Spleen (tissue), 7 donors: ENCODE results near the gene SPANXN2.

Experiments
- CTCF ChIP-seq, 11 experiments: fragments of 200-600 bp in 7 of 11; fragments of 450-650 bp in 4 of 11; sonication (generic) in 4 of 11; IDR thresholded peaks in 8 of 11; conservative IDR thresholded peaks in 3 of 11; 1 replicate in 7 of 11; 2 replicates in 4 of 11; pipeline versions ENCODE4 v1.4.0 to v1.8.0; 2016 to 2021; ENCODE audit warnings: antibody characterized with exemption in 11 of 11, inconsistent platforms in 4 of 11, mild to moderate bottlenecking in 1 of 11
- POLR2A ChIP-seq, 3 donors: fragments of 450-650 bp; IDR thresholded peaks; one replicate each; pipeline ENCODE4 v1.5.1; 2017; ENCODE audit warnings: antibody characterized with exemption in 3 of 3, mild to moderate bottlenecking in 1 of 3
- donor health status: DM: no; HTN: no; CAD: no; lungs with moderate emphysema.
- donor health status: DM: no; HTN: no; CAD: no.
- donor health status: DM: no; HTN: no; CAD: no.

DNA sequence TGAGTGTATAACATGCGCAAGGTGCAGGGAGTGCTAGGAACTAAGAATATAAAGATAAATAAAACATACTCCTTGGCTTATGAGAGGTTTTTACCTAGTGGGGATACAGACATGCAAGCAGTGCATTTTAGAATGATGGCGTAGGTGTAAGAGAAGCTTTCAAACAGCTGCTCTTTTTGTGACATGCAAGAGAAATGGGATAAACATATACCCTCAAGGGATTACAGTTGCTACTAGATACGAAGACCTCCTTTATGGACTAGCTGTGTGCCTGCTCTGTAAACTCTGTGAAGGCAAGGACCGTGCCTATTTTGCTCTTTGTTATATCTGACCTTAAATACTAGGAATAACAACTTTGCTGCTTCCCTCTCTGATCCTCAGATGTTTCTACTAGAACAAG lies 45.6 kb downstream of the SPANXN2 start:
- TF ChIP-seq POLR2A (IDR thresholded peaks at IDR 0.05) (no peak), CTCF (IDR thresholded peaks at IDR 0.05 in 8 of 11, conservative IDR thresholded peaks at IDR 0.05 in 3 of 11) (no peak)
